ENCODE measurements around the gene LGALS14.
"Not testable (repeated sequence)": the region's sequence is repeated elsewhere in the genome, so short reads cannot be mapped to it uniquely, and the experiment has no call there.

The LGALS14 gene

GRCh38 chr19:39704181-39705044 is at the start of gene LGALS14:
TSS of gene LGALS14 (plus strand) at chr19:39704481. CDS start at chr19:39704529, 48 bp downstream.
- DNase-seq (ENCODE audit: low read depth in 2 of 2, low spot score in 1 of 2): no peak

DNA sequence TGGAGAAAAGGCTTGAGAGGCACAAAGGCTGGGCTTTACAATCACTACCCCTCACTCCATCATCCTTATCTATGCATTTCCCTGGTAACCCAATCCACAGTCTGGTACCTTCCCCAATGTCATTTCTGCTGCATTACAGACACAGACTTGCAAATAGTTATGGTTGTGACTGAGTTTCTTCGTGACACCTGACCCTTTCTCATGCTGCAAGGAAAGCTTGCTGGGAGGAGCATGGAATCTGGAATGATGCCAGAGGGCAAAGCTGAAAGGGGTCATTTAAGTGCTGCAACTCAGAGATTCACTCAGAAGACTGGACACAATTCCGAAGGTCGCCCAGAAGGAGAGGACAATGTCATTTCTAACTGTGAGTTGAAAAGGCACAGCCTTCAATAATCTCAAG is 48.7 kb upstream of the LGALS14 start, which contains the start of gene LGALS16:
Gene LGALS16, plus strand, starts transcription at position 301 of the 400 bp plus-strand sequence. Its CDS starts 49 bp downstream, at position 350.
- no peak for DNase-seq (ENCODE audit: low read depth in 2 of 2, low spot score in 1 of 2)

GRCh38 chr19:39659791-39660190 is 44.5 kb upstream of the LGALS14 start:
- no peak for DNase-seq (ENCODE audit: low read depth in 2 of 2, low spot score in 1 of 2)

DNA sequence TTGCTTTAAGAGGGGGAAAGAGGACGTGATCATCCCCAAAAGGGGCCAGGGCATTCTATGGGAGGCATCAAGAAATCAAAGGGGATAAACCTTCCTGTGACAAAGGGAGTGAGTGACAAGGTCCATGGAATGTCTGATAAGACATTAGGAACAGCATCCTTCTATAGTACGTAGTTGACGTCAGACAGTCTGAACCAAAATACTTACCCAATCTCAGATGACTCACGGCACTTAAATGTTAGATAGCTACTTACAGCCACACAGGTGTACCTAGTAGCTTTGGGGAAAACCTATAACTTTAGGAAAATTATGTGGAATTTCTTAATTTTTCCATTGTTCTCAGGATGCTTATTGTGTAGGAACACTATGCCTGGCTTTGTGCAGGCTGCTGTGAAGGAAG is 43.6 kb upstream of the LGALS14 start:
- no peak for DNase-seq (ENCODE audit: low read depth in 2 of 2, low spot score in 1 of 2)

DNA sequence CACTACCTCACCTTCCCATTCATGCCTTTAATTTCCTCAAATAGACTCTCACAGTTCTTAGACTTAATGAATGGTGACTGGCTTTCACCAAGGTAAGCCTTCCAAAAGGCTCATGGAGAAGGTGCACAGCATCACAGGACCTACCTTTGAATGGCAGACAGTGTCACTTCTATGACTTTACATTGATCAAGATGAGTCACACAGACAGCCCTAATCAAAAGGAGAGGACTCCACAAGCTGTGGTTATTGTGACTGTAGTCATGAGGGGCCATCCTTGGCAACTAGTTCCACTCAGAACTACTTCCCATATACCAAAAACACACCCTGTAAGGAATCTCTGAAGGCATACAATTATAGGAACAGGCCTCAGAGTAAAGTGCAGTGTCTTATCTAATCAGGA is 42.7 kb upstream of the LGALS14 start:
- DNase-seq (ENCODE audit: low read depth in 2 of 2, low spot score in 1 of 2): no peak

DNA sequence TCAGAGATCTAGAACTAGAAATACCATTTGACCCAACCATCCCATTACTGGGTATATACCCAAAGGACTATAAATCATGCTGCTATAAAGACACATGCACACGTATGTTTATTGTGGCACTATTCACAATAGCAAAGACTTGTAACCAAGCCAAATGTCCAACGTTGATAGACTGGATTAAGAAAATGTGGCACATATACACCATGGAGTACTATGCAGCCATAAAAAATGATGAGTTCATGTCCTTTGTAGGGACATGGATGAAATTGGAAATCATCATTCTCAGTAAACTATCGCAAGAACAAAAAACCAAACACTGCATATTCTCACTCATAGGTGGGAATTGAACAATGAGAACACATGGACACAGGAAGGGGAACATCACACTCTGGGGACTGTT is 34.4 kb upstream of the LGALS14 start:
- DNase-seq (ENCODE audit: low read depth in 2 of 2, low spot score in 1 of 2): not testable (repeated sequence)

DNA sequence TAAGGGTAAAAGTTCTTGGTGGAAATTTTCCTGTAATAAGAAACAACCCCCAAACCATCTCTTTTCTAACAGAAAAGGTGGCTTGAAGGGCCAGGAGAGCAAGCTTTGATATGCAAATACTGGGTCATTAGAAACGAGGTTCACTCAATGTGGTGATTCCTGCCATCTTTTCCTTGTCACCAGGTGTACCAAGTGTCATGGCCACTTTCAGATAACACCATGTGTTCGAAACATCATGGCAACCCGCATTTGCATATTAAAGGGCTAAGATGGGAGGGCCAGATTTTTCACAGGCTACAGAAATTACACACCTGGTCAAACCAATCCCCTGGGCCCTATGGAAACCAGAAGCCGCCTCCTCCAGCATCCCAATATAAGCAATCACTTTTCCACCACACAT is 33.3 kb upstream of the LGALS14 start:
- DNase-seq (ENCODE audit: low read depth in 2 of 2, low spot score in 1 of 2): no peak

GRCh38 chr19:39671739-39672363 is 32.4 kb upstream of the LGALS14 start:
- DNase-seq (ENCODE audit: low read depth in 2 of 2, low spot score in 1 of 2): peak in 1 of 2 donors; percentile 14

- no peak for DNase-seq (ENCODE audit: low read depth in 2 of 2, low spot score in 1 of 2)
Measured at GRCh38 chr19:39672473-39672872, 31.8 kb upstream of the LGALS14 start.

DNA sequence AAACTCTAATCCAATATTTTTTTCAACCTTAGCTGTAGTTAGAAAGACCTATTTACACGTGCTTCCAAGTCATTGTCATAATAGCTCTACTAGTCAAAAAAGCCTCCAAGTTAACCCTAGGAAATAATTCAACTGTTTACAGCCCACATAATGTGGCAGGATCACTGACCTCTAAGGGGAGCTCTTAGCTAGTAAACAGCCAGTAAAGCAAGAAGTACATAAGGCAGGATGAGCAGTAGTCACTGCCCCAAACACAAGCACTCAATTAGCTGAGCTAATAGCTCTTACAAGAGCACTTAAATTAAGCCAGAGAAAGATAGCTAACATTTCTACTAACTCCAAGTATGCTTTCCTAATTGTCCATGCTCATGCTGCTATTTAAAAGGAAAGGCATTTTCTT is 30.4 kb upstream of the LGALS14 start:
- DNase-seq (ENCODE audit: low read depth in 2 of 2, low spot score in 1 of 2): not testable (repeated sequence)

GRCh38 chr19:39676004-39676403 is 28.3 kb upstream of the LGALS14 start:
- no peak for DNase-seq (ENCODE audit: low read depth in 2 of 2, low spot score in 1 of 2)

GRCh38 chr19:39677961-39678889 is 26.1 kb upstream of the LGALS14 start:
- no peak for DNase-seq (ENCODE audit: low read depth in 2 of 2, low spot score in 1 of 2)

DNA sequence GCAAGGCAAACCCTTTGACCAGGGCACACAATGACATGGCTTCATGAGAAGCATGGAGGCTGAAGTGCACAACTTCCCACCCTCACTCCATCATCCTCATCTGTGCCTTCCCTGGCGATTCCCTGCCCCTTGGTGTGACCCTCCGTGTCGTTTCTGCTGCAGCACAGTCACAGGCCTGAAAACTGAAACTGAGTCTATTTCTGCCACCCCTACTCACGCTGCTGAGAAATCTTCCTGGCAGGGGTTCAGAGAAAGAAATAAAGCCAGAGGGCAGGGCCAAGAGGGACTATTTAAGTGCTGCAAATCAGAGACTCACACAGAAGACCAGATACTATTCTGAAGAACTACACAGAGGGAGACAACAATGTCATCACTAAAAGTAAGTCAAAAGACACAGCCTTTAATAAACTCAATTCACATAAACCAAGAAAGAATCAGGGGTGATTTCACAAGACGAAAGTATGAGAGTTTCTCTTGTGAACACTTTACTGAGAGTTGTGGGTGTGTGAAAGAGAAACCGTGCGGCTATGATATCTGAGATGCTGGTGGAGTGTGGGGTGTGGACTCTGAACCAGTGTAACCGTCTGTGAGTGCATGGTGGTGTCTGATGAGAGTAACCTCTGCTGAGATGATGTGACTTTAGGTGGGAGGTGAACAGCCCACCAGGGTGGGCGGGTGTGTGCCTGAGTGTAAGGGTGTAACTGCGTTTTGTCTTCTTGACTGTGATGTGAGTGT is 25.1 kb upstream of the LGALS14 start:
- DNase-seq (ENCODE audit: low read depth in 2 of 2, low spot score in 1 of 2): no peak

DNA sequence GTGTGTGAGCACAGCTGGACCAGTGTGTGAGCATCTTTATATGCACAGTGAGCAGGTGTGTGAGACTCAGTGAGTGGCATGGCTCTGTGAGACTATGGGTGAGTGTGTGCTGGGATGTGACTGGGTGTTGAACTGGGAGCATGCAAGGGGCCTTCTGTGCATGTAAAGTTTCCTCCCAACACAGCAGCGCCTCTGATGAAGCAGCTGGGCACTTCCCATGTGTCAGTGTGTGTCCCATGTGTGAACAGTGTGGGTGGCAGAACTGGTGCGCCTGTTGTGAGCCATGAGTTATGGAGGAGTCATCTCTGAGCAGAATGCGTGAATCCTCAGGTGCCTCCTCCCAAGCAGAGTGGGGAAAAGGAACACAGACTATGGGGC is 24.5 kb upstream of the LGALS14 start:
- DNase-seq (ENCODE audit: low read depth in 2 of 2, low spot score in 1 of 2): no peak

DNA sequence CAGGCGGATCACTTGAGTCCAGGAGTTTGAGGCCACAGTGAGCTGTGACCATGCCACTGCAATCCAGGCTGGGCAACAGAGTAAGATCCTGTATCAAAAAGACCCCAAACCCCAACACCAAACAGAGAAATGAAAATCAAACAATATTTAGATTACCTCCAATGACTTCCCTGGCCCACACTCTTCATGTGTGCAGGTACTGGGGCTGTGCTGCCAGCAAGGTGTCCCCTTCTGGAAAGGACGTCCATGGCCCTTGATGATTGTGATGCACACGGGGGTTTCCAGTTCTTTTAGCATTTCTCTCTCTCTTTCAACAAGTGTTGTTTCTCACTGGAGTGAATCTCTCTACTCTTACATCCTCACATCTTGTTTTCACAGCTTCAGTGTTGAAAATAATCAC is 23.7 kb upstream of the LGALS14 start:
- DNase-seq (ENCODE audit: low read depth in 2 of 2, low spot score in 1 of 2): no peak

GRCh38 chr19:39681416-39681815 is 22.9 kb upstream of the LGALS14 start:
- no peak for DNase-seq (ENCODE audit: low read depth in 2 of 2, low spot score in 1 of 2)

DNA sequence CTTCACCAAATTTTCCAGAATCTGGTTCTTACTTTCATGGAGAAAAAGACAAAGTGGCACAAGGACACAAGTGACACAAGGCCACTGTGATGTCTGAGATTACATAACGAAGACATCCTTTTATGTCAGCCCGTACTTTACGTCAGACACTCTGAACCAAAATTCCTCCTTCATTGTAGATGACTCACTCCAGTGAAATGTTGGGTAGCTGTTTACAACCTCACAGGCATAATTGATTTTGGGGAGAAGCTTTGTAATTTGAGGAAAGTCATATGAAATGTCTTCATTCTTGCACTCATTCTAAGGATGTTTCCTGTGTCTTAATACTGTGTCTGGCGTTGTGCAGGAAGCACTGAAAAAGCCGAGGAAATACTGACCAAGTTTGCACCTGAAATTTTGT is 20.0 kb upstream of the LGALS14 start:
- DNase-seq (ENCODE audit: low read depth in 2 of 2, low spot score in 1 of 2): no peak

DNA sequence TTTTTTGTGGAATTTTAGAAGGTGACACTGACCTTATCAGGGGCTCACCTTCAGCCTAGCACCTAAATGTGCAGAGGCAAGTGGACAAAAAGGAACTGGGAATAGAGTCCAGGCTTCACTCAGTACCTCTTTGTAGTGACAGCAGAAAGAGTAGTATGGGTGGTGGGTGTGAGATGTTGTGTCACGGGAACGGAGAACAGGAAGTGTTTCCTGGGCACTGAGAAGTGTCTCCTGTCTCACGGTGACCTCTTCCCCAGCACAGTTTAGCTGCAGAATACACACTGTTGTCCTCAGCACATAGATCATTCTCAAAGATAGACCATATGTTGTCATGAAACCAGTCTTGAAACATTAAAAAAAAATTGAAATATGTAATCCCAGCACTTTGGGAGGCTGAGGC is 17.5 kb upstream of the LGALS14 start:
- DNase-seq (ENCODE audit: low read depth in 2 of 2, low spot score in 1 of 2): no peak

GRCh38 chr19:39688637-39689036 is 15.6 kb upstream of the LGALS14 start:
- not testable (repeated sequence) for DNase-seq (ENCODE audit: low read depth in 2 of 2, low spot score in 1 of 2)

GRCh38 chr19:39692166-39692565 is 12.1 kb upstream of the LGALS14 start:
- DNase-seq (ENCODE audit: low read depth in 2 of 2, low spot score in 1 of 2): no peak

DNA sequence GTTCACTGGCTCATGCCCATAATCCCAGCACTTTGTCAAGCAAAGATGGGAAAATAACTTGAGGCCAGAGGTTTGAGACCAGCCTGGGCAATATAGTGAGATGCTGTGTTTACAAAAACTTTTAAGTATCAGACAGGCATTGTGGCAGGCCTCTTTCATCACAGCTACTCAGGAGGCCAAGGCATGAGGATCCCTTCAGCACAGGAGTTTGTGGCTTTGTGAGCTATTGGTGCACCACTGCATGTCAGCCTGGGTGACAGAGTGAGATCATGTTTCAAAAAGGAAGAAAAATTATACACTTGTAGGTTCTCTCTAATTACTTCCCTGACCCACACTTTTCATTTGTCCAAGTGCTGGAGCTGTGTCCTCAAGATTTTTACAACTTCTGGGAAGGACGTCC is 11.5 kb upstream of the LGALS14 start:
- no peak for DNase-seq (ENCODE audit: low read depth in 2 of 2, low spot score in 1 of 2)
